Osteoblast (primary cell): ENCODE results near the gene TCHHL1. TPM values are rescaled to one million over a fixed set of nuclear protein-coding genes. Genes with fewer than 3 reads are reported as not detected.

Experiments
- DNase-seq: peaks from one replicate; pipeline ENCODE4 v3.0.0; 2011; ENCODE audit warnings: low spot score, mixed read lengths; ENCODE audit not compliant: insufficient read length; ENCODE audit errors: missing footprints
- H2AFZ ChIP-seq: 2 replicates; pipeline ENCODE4 v1.6.0; 2011; ENCODE audit warnings: mild to moderate bottlenecking, low read length
- H3K27ac ChIP-seq: 2 replicates; pipeline ENCODE4 v1.5.1; 2011; ENCODE audit warnings: mild to moderate bottlenecking, low read depth, low read length, moderate library complexity
- H3K27me3 ChIP-seq: 2 replicates; pipeline ENCODE4 v1.6.0; 2012; ENCODE audit warnings: mild to moderate bottlenecking, control low read depth, inconsistent platforms, low read length, moderate library complexity; ENCODE audit not compliant: insufficient read depth
- H3K36me3 ChIP-seq: 2 replicates; pipeline ENCODE4 v1.5.1; 2011; ENCODE audit warnings: mild to moderate bottlenecking, low read length, control low read depth, moderate library complexity; ENCODE audit not compliant: insufficient read depth
- H3K4me1 ChIP-seq: 2 replicates; pipeline ENCODE4 v1.5.1; 2011; ENCODE audit warnings: mild to moderate bottlenecking, low read length, control low read depth, moderate library complexity; ENCODE audit not compliant: insufficient read depth
- H3K4me2 ChIP-seq: 2 replicates; pipeline ENCODE4 v1.6.0; 2011; ENCODE audit warnings: mild to moderate bottlenecking, low read length; ENCODE audit not compliant: insufficient read depth
- H3K4me3 ChIP-seq: fragments of 200-600 bp; sonication (generic); 3 replicates; pipeline ENCODE4 v1.5.1; 2012; ENCODE audit warnings: mild to moderate bottlenecking, low read length, inconsistent platforms; ENCODE audit not compliant: insufficient read depth
- H3K79me2 ChIP-seq: 2 replicates; pipeline ENCODE4 v1.6.0; 2012; ENCODE audit warnings: mild to moderate bottlenecking, low read length, control low read depth, inconsistent platforms; ENCODE audit not compliant: insufficient read depth
- H3K9me3 ChIP-seq: 2 replicates; pipeline ENCODE4 v1.5.1; 2011; ENCODE audit warnings: low read depth, low read length, control low read depth
- H4K20me1 ChIP-seq: 2 replicates; pipeline ENCODE4 v1.6.0; 2012; ENCODE audit warnings: mild to moderate bottlenecking, low read length, control low read depth; ENCODE audit not compliant: insufficient read depth
- CTCF ChIP-seq: IDR thresholded peaks from 2 replicates; pipeline ENCODE4 v1.5.1; 2011; ENCODE audit warnings: mild to moderate bottlenecking, low read depth, low read length, moderate library complexity; ENCODE audit errors: extremely low read depth
- total RNA-seq: library from RNA; depleted of rRNA; stranded (reverse); fragments of >200 nt; gene quantifications from 2 replicates; pipeline ENCODE4 v1.2.3, GENCODE V29; 2012

TCHHL1 gene
- not detected in 2 replicates for total RNA-seq

GRCh38 chr1:152089014-152089674 is at the start of gene TCHHL1:
TSS of gene TCHHL1 (minus strand) at chr1:152089064. CDS start at chr1:152088143, 921 bp downstream.
- Histone ChIP-seq H4K20me1 (no peaks in the 10 kb centered on the region), H3K27ac (no peak within 1 kb of the TSS), H3K27me3 (peaks cover 9% of the 10 kb centered on the region), H3K4me2 (no peak within 1 kb of the TSS), H2AFZ (no peak within 1 kb of the TSS), H3K4me3 (no peak within 1 kb of the TSS), H3K36me3 (no peaks in the 10 kb centered on the region), H3K4me1 (no peaks in the 10 kb centered on the region), H3K79me2 (no peaks in the 10 kb centered on the region), H3K9me3 (no peaks in the 10 kb centered on the region)
- no peak for DNase-seq
- TF ChIP-seq CTCF: no peak

- H4K20me1 ChIP-seq: no peaks in the 10 kb centered on the region
- no peak for DNase-seq
- TF ChIP-seq CTCF: no peak
- no peaks in the 10 kb centered on the region for H3K9me3 ChIP-seq
- H3K4me2 ChIP-seq: no peak overlapping the region
- no peaks in the 10 kb centered on the region for H3K79me2 ChIP-seq
- no peak overlapping the region for H3K27ac ChIP-seq
- H3K4me1 ChIP-seq: no peaks in the 10 kb centered on the region
- no peak overlapping the region for H2AFZ ChIP-seq
- H3K4me3 ChIP-seq: no peak overlapping the region
- H3K27me3 ChIP-seq: peaks cover 27% of the 10 kb centered on the region
- H3K36me3 ChIP-seq: no peaks in the 10 kb centered on the region
Measured at GRCh38 chr1:152137215-152137614, 48.4 kb upstream of the TCHHL1 start.

GRCh38 chr1:152130186-152130585 is 41.3 kb upstream of the TCHHL1 start:
- Histone ChIP-seq H4K20me1 (no peaks in the 10 kb centered on the region), H3K36me3 (no peaks in the 10 kb centered on the region), H3K27ac (no peak overlapping the region), H2AFZ (no peak overlapping the region), H3K79me2 (no peaks in the 10 kb centered on the region), H3K4me3 (no peak overlapping the region), H3K4me1 (no peaks in the 10 kb centered on the region), H3K4me2 (no peak overlapping the region), H3K9me3 (no peaks in the 10 kb centered on the region), H3K27me3 (peaks cover 16% of the 10 kb centered on the region)
- no peak for DNase-seq
- TF ChIP-seq CTCF: no peak

GRCh38 chr1:152127673-152128072 is 38.8 kb upstream of the TCHHL1 start:
- Histone ChIP-seq H3K4me1 (no peaks in the 10 kb centered on the region), H3K79me2 (no peaks in the 10 kb centered on the region), H3K9me3 (no peaks in the 10 kb centered on the region), H3K27ac (no peak overlapping the region), H3K36me3 (no peaks in the 10 kb centered on the region), H3K27me3 (peaks cover 15% of the 10 kb centered on the region), H2AFZ (no peak overlapping the region), H3K4me2 (no peak overlapping the region), H3K4me3 (no peak overlapping the region), H4K20me1 (no peaks in the 10 kb centered on the region)
- no peak for TF ChIP-seq CTCF
- no peak for DNase-seq
